ENCODE results near the gene SLC23A1. TPM values are rescaled to one million over a fixed set of nuclear protein-coding genes. Genes with fewer than 3 reads are reported as not detected.

The SLC23A1 gene
- total RNA-seq, 1 donor from 2014 or later = not detected

DNA sequence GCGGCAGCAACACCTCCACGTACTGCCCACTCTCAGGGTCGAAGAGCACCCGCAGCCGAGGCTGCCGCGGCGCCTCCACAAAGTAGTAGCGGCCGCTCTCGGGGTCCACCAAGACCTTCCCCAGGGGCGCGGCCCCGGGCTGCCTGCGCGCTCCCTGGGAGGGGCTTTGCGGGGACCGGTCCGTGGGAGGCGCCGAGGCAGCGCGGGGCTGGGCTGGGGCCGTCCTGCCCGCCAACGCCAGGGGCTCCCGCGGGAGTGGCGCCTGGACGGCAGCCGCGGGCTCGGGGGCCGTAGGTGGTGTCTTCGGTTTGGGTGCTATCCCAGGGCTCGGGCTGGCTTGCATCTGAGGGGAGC lies 9.2 kb upstream of the SLC23A1 start:
- Mint-ChIP-seq H3K4me3 (ENCODE audit: unreplicated experiment) (no peak overlapping the region), H3K9me3 (ENCODE audit: unreplicated experiment) (no peaks in the 10 kb centered on the region), H3K27me3 (ENCODE audit: low read depth, unreplicated experiment) (peaks cover 28% of the 10 kb centered on the region), H3K36me3 (ENCODE audit: low read depth, unreplicated experiment) (peaks cover 6% of the 10 kb centered on the region), H3K4me1 (ENCODE audit: low read depth, unreplicated experiment) (peaks cover 4% of the 10 kb centered on the region), H3K27ac (ENCODE audit: unreplicated experiment) (no peak overlapping the region)
- Histone ChIP-seq H3K36me3 (ENCODE audit: insufficient read depth, low read length) (no peaks in the 10 kb centered on the region), H3K27ac (ENCODE audit: low read depth, low read length) (no peak overlapping the region), H3K27me3 (ENCODE audit: insufficient read depth, low read length) (peaks cover 18% of the 10 kb centered on the region), H4K20me1 (ENCODE audit: insufficient read depth, low read length) (peaks cover 3% of the 10 kb centered on the region), H3K79me2 (ENCODE audit: insufficient read depth, low read length) (no peaks in the 10 kb centered on the region), H3K4me1 (ENCODE audit: insufficient read depth, low read length) (peaks cover 11% of the 10 kb centered on the region), H2AFZ (ENCODE audit: low read depth, low read length) (peak overlapping the region; percentile 71), H3K4me3 (ENCODE audit: insufficient read depth, low read depth, low read length) (peak overlapping the region; percentile 49), H3K4me2 (ENCODE audit: low read length) (peak overlapping the region; percentile 81), H3K9me3 (ENCODE audit: insufficient read depth, low read depth, low read length) (no peaks in the 10 kb centered on the region), H3K9ac (ENCODE audit: low read length) (no peak overlapping the region)
- DNase-seq (ENCODE audit: low read depth) = no peak
- FAIRE-seq = no peak
- TF ChIP-seq EZH2 (IDR thresholded peaks at IDR 0.05; ENCODE audit: insufficient read depth, low read length) = no peak
- no peak for TF ChIP-seq CTCF (IDR thresholded peaks at IDR 0.05; ENCODE audit: insufficient read depth, low read depth, low read length)

DNA sequence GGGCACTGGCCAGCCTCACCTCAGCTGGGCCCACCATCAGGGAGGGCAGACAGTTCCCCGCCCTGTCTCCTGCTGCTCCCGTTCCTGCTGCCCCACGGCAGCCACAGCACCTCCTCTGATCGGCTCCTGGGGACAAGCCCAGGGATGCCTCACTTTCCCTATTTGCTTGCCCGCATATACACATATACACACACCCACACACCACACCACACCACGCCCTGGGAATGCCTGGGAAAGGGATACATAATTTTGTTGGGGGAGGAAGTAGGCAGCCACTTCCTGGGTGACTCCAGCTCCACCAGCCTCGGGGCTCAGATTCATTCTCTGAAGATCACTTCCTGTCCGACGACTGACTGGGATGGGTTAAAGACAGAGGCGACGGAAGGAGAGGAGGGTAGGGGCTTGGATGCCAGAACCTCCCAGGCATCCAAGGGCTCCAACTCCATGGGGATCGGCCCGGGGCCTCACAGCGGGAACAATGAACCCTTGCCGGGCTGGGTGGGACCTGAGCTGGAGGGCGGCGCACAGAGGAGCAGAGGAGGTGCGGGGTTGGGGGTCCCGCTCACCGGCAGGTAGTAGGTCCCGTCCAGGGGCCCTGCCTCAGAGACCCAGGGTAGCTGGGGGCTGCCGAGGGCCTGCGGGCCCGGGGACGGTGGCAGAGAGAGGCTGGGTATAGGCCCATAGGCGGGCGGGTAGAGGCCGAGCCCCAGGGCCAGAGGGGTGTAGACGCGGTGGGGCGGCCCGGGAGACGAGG lies 8.7 kb upstream of the SLC23A1 start:
- no peak overlapping the region for H3K27ac Mint-ChIP-seq (ENCODE audit: unreplicated experiment)
- FAIRE-seq = no peak
- no peak overlapping the region for H3K27ac ChIP-seq (ENCODE audit: low read depth, low read length)

More for the DNA sequence above, 8.7 kb upstream of the SLC23A1 start:
- Histone ChIP-seq H2AFZ (ENCODE audit: low read depth, low read length) (peak overlapping the region; percentile 71), H3K36me3 (ENCODE audit: insufficient read depth, low read length) (no peaks in the 10 kb centered on the region), H3K27me3 (ENCODE audit: insufficient read depth, low read length) (peaks cover 18% of the 10 kb centered on the region), H3K9ac (ENCODE audit: low read length) (no peak overlapping the region), H4K20me1 (ENCODE audit: insufficient read depth, low read length) (peaks cover 3% of the 10 kb centered on the region), H3K79me2 (ENCODE audit: insufficient read depth, low read length) (no peaks in the 10 kb centered on the region), H3K4me3 (ENCODE audit: insufficient read depth, low read depth, low read length) (peak overlapping the region; percentile 49), H3K4me2 (ENCODE audit: low read length) (peak overlapping the region; percentile 81), H3K9me3 (ENCODE audit: insufficient read depth, low read depth, low read length) (no peaks in the 10 kb centered on the region), H3K4me1 (ENCODE audit: insufficient read depth, low read length) (peaks cover 11% of the 10 kb centered on the region)
- no peak for TF ChIP-seq EZH2 (IDR thresholded peaks at IDR 0.05; ENCODE audit: insufficient read depth, low read length)
- TF ChIP-seq CTCF (IDR thresholded peaks at IDR 0.05; ENCODE audit: insufficient read depth, low read depth, low read length) = no peak
- DNase-seq (ENCODE audit: low read depth) = no peak
- Mint-ChIP-seq H3K4me1 (ENCODE audit: low read depth, unreplicated experiment) (peaks cover 4% of the 10 kb centered on the region), H3K4me3 (ENCODE audit: unreplicated experiment) (no peak overlapping the region), H3K36me3 (ENCODE audit: low read depth, unreplicated experiment) (peaks cover 6% of the 10 kb centered on the region), H3K9me3 (ENCODE audit: unreplicated experiment) (no peaks in the 10 kb centered on the region), H3K27me3 (ENCODE audit: low read depth, unreplicated experiment) (peaks cover 28% of the 10 kb centered on the region)
